Dendritic cell treated with granulocyte-macrophage colony-stimulating factor and Interleukin-4, amounts not matched to agents 40 ng/mL and 50 ng/mL, for 4 days (primary cell): ENCODE measurements around the gene PPP1R14D.

Source experiments
- H3K27ac Mint-ChIP-seq: one replicate; pipeline ENCODE4 v1.8.0; 2022; ENCODE audit warnings: mild to moderate bottlenecking, mixed read lengths
- H3K27me3 Mint-ChIP-seq: one replicate; pipeline ENCODE4 v1.8.0; 2022; ENCODE audit warnings: mild to moderate bottlenecking, mixed read lengths
- H3K36me3 Mint-ChIP-seq: one replicate; pipeline ENCODE4 v1.8.0; 2022; ENCODE audit warnings: low read depth, mixed read lengths
- H3K4me1 Mint-ChIP-seq: one replicate; pipeline ENCODE4 v1.8.0; 2022; ENCODE audit warnings: low read depth, mixed read lengths
- H3K4me3 Mint-ChIP-seq: one replicate; pipeline ENCODE4 v1.8.0; 2022; ENCODE audit warnings: mild to moderate bottlenecking, moderate library complexity, mixed read lengths
- H3K9me3 Mint-ChIP-seq: one replicate; pipeline ENCODE4 v1.8.0; 2022; ENCODE audit warnings: mixed read lengths
- intact Hi-C: fragments of 100-400 bp; cut with micrococcal nuclease; formaldehyde crosslinking; loops from one replicate; pipeline ENCODE4 v1.15.0; 2022

Gene PPP1R14D

DNA sequence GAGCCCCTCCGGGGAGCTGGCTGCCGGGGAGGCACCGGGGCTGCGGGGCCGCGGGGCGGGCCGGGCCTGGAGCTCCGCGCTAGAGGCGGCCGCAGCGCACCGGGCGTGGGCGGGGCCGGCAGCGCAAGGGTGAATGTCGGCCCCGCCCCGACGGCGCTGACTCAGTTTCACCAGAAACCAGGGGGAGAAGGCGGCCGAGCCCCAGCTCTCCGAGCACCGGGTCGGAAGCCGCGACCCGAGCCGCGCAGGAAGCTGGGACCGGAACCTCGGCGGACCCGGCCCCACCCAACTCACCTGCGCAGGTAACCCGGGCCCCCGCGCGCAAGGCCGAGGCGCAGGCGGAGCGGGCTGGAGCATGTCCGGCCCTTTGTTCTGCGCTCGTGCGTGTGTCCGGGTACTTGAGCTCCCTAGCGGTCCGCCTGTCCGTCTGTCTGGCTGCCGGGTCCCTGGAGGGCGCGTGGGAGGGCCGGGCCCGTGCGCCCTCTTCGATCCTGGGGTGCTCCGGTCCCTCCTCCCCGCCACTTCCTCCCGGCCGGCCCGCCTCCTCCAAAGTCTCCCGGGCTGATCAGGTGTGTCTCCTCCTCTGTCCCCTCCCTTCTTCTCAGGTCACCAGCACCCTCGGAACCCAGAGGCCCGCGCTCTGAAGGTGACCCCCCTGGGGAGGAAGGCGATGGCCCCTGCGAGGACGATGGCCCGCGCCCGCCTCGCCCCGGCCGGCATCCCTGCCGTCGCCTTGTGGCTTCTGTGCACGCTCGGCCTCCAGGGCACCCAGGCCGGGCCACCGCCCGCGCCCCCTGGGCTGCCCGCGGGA is 15.6 kb upstream of the PPP1R14D start, which contains the start of gene SPINT1:
TSS of gene SPINT1 (plus strand) at position 164 of the 811 bp plus-strand sequence. CDS start at position 671, 507 bp downstream.
- intact Hi-C loops = loop anchor here (5.0 kb wide), 1 partner anchor 37 kb away; the partner anchor contains the start of genes DNAJC17 and ZFYVE19
- peaks cover 27% of the 10 kb centered on the region for H3K36me3 Mint-ChIP-seq
- peaks cover 44% of the 10 kb centered on the region for H3K4me1 Mint-ChIP-seq
- H3K9me3 Mint-ChIP-seq = no peaks in the 10 kb centered on the region
- H3K27ac Mint-ChIP-seq = peak within 1 kb of the TSS; percentile 93
- H3K27me3 Mint-ChIP-seq = peaks cover 13% of the 10 kb centered on the region
- peak within 1 kb of the TSS; percentile 97 for H3K4me3 Mint-ChIP-seq

DNA sequence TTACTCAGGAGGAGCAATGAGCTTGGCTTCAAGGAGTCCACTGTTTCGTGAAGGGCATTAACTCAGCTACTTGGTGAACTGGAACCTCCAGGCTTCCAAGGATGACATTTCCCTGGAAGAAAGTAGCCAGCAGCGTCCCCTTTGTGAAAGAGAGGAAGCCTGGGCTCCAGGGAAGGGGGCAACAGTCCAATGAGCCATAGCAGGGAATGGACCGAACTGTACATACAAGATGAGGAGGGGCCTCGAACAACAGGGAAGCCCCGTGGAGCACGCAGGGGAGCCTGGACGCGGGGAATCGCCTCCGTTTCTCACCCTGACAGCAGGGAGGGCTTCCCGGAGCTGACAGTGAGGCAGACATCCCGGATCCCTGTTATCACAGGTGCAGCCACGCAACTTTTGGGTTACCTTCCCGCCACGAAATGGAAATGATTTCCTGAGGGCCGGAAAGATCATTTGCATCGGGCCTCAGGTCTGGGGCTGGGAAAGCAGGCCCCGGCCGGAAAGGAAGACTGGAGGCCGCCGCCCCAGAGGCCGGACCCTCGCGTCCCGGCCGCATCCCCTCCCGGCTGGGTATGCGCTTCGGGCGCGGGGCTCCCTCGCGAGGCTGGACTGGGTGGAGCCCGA is 14.9 kb upstream of the PPP1R14D start:
- H3K27me3 Mint-ChIP-seq = peaks cover 13% of the 10 kb centered on the region
- peak overlapping the region; percentile 66 for H3K4me3 Mint-ChIP-seq
- no peak overlapping the region for H3K27ac Mint-ChIP-seq
- no peaks in the 10 kb centered on the region for H3K9me3 Mint-ChIP-seq
- peaks cover 44% of the 10 kb centered on the region for H3K4me1 Mint-ChIP-seq
- intact Hi-C loops = loop anchor here (5.0 kb wide), 1 partner anchor 36 kb away; the partner anchor contains the start of genes DNAJC17 and ZFYVE19
- peaks cover 21% of the 10 kb centered on the region for H3K36me3 Mint-ChIP-seq

DNA sequence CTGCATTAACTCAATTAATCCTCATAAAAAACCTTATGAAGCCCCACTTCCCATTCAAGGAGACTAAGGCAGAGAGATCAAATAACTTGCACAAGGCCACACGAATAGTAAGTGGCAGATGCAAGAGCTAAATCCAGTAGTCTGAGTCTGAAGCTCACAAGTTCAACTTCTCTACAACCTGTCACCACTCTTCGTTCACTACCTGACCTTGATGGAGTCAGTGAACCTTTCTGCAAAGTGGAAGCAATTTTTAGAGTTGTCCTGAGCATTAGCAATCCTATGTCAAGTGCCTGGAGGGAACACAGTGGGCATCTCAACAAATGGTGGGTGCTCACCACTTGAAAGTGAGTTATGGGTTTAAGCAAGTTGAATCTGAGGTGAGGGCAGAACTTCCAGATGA is 13.2 kb upstream of the PPP1R14D start:
- no peak overlapping the region for H3K4me3 Mint-ChIP-seq
- intact Hi-C loops = loop anchor here (5.0 kb wide), 1 partner anchor 34 kb away; the partner anchor contains the start of genes DNAJC17 and ZFYVE19
- no peaks in the 10 kb centered on the region for H3K9me3 Mint-ChIP-seq
- no peak overlapping the region for H3K27ac Mint-ChIP-seq
- H3K36me3 Mint-ChIP-seq = peaks cover 11% of the 10 kb centered on the region
- peaks cover 13% of the 10 kb centered on the region for H3K27me3 Mint-ChIP-seq
- H3K4me1 Mint-ChIP-seq = peaks cover 27% of the 10 kb centered on the region

DNA sequence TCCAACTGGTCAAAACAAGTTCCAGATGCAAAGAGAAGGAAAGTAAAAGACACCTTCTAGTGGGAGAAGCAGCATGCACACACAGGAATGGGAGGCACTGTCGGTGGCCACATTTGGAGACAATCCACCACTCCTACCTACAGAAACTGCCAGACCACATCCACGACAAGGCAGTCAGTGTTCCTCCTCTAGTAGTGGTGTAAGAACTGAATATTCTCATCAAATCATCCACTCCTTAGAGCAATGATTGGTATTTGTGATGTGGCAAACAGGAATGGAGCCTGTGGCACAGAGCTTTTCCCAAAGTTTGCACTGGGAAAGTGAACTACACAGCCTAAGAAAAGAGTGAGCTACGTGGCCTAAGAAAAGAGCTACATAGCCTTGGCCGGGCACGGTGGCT is 10.2 kb upstream of the PPP1R14D start:
- Mint-ChIP-seq H3K36me3 (no peaks in the 10 kb centered on the region), H3K4me3 (no peak overlapping the region), H3K9me3 (no peaks in the 10 kb centered on the region), H3K27ac (no peak overlapping the region), H3K27me3 (peaks cover 13% of the 10 kb centered on the region), H3K4me1 (peaks cover 5% of the 10 kb centered on the region)
- intact Hi-C loops = no loop called here

DNA sequence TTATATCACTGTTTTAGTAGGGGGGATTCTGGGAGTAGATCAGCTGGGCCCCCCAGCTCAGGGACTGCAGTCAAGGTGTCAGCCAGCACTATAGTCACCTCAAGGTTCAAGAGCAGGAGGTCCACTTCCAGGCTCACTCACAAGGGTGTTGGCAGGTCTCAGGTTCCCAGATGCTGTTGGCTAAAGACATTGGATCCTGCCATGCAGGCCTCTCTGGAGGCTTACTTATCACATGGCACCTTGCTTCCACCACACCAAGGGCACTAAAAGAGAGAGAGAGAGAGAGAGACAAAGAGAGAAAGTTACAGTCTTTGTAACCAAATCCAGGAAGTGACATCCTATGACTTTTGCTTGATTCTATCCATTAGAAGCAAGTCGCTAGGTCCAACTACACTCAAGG is 7.5 kb upstream of the PPP1R14D start:
- Mint-ChIP-seq H3K36me3 (no peaks in the 10 kb centered on the region), H3K4me1 (no peaks in the 10 kb centered on the region), H3K27me3 (no peaks in the 10 kb centered on the region), H3K9me3 (no peaks in the 10 kb centered on the region), H3K4me3 (no peak overlapping the region), H3K27ac (no peak overlapping the region)
- intact Hi-C loops = no loop called here

DNA sequence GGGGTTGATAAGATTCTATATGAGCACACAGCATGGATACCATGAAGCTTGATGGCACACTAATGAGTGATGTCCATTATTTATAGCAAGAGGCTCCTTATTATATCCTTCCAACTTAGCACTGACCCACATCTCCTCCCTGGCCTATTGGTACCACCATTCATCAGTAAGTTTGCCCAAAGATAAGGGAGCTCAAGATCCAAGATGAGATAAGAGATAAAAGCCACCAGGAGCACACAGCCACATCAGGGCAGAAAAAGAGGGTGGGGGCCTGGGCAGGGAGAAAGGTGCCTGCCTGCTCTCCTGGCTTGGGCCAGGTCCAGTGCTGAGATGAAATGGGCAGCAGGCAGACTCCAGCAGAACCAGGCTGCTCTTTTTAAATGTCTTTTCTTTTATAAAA is 4.4 kb upstream of the PPP1R14D start:
- Mint-ChIP-seq H3K27ac (no peak overlapping the region), H3K9me3 (no peaks in the 10 kb centered on the region), H3K27me3 (peaks cover 5% of the 10 kb centered on the region), H3K36me3 (no peaks in the 10 kb centered on the region), H3K4me1 (no peaks in the 10 kb centered on the region), H3K4me3 (no peak overlapping the region)
- intact Hi-C loops = no loop called here

DNA sequence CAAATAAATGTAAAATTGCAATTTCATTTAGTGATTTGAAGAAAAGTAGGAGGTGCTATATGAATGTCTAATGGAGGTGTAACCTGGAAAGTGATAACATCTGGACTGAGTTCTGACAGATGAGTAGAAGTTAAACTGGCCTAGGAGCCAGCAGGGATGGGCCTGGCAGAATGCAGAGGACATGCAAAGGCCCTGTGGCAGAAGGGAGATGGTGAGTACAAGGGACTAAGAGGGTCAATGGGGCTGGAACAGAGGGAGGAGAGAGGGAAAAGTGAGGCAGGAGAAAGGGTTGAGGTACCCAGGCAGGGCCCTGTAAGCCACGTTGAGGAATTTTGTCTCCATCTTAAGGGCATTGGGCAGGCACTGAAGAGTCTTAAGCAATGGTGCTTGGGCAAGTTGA is 3.4 kb upstream of the PPP1R14D start:
- no peaks in the 10 kb centered on the region for H3K36me3 Mint-ChIP-seq
- no peaks in the 10 kb centered on the region for H3K4me1 Mint-ChIP-seq
- intact Hi-C loops = no loop called here
- no peak overlapping the region for H3K27ac Mint-ChIP-seq
- H3K27me3 Mint-ChIP-seq = peaks cover 8% of the 10 kb centered on the region
- H3K9me3 Mint-ChIP-seq = no peaks in the 10 kb centered on the region
- no peak overlapping the region for H3K4me3 Mint-ChIP-seq

DNA sequence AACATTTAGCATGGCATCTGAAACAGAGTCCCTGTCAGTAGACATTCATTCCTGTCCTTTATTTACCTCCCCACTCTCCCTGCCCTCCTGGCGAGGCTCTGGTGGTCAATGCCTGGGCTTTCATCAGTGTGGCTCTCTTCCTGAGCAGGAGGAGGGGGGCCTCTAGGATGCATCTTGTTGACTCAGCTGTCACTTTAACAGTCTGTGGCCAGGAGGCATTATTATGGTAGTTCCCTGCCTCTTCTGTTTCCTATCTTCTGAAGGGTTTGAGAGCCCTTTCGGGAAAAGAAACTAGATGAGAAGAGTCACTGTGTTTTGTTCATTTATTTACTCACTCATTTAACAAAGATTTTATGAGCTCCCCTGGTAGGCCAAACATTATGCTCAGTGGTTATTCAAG is 2.4 kb upstream of the PPP1R14D start:
- no peaks in the 10 kb centered on the region for H3K36me3 Mint-ChIP-seq
- H3K27ac Mint-ChIP-seq = no peak overlapping the region
- H3K4me1 Mint-ChIP-seq = no peaks in the 10 kb centered on the region
- intact Hi-C loops = no loop called here
- H3K9me3 Mint-ChIP-seq = no peaks in the 10 kb centered on the region
- H3K4me3 Mint-ChIP-seq = no peak overlapping the region
- peaks cover 8% of the 10 kb centered on the region for H3K27me3 Mint-ChIP-seq

DNA sequence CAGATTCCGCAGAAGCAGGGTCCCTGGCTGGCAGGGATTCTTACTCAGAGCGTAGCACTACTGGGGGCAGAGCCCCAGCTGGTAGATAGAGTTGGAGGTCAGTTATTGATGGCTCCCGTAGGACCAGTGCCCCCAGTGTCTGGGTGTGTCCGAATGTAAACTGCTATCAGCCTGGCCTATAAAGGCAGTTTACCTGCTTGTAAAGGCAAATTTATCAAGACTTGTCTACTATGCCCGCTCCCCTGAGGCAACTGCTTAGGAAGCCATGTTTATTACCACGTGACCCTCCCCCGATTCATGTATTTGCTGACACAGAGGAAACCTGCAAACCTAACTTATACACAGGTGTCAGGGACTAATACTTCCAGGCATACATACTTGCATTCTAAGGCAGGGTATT is 607 bp upstream of the PPP1R14D start:
- Mint-ChIP-seq H3K27me3 (peaks cover 11% of the 10 kb centered on the region), H3K9me3 (no peaks in the 10 kb centered on the region), H3K27ac (no peak overlapping the region), H3K4me1 (no peaks in the 10 kb centered on the region), H3K4me3 (no peak overlapping the region), H3K36me3 (no peaks in the 10 kb centered on the region)
- intact Hi-C loops = no loop called here

DNA sequence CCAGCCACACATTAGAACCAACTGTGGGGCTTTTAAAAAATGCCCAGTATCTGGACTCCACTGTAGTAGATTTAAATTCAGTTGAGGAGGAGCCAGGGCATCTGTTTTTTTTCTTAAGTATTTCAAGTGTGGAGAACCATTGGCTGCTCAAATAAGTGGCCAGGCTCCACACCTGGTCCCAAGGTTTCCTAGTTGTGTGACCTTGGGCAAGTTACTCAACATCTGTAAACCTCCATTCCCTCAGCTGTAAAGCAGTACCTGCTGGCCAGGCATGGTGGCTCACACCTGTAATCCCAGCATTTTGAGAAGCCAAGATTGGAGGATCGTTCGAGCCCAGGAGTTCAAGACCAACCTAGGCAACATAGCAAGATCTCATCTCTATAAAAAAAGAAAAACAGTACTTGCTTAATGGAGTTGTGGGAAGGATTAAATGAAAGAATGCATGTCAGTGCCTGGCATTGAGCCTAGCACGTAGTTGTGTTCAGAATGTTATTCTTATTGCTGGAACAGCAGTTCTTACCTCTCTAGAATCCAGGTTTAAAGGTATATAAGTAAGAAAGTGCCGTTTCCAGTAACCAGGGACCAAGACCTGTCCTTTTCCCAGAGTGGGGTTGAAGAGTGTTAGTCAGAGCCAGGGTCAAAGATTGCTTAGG is 2.0 kb downstream of the PPP1R14D start:
- intact Hi-C loops = no loop called here
- Mint-ChIP-seq H3K9me3 (no peaks in the 10 kb centered on the region), H3K27ac (no peak overlapping the region), H3K27me3 (peaks cover 11% of the 10 kb centered on the region), H3K4me1 (no peaks in the 10 kb centered on the region), H3K4me3 (no peak overlapping the region), H3K36me3 (no peaks in the 10 kb centered on the region)

DNA sequence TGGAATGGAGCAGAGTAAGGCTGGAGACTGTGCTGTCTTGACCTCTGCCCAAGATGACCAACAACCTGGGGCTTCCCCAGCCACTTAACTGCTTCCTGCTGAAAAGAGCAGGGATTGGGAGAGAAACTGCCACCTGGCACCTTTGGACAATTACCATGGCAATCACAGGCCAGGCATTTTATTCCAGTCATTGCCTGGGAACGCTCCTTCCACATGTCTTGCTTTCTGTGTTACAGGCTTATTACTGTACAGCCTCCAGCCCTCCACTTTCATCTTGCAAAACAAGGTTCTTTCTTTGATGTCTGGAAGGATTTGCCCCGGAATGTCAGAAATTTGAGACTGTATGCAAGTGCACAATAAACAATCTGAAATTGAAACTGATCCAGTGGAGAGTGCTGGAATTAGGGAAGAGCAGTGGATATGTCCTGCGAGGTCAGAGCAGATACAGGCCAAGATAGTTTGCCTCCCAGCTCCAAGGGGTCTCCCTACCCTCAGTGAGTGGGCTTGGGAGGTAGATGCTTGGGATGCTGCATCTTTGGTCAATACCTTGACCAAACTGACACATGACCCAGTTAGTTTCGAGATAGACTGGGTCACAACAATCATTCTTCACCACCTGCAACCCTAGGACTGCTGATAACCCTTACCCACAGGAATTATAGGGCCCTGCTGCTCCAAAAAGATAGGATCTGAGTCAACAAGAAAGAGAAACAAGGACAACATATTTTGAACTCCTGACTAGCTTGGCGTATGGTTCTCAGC is 2.7 kb downstream of the PPP1R14D start:
- Mint-ChIP-seq H3K4me3 (no peak overlapping the region), H3K27ac (no peak overlapping the region), H3K27me3 (peaks cover 11% of the 10 kb centered on the region), H3K4me1 (no peaks in the 10 kb centered on the region), H3K36me3 (no peaks in the 10 kb centered on the region), H3K9me3 (no peaks in the 10 kb centered on the region)
- intact Hi-C loops = no loop called here

DNA sequence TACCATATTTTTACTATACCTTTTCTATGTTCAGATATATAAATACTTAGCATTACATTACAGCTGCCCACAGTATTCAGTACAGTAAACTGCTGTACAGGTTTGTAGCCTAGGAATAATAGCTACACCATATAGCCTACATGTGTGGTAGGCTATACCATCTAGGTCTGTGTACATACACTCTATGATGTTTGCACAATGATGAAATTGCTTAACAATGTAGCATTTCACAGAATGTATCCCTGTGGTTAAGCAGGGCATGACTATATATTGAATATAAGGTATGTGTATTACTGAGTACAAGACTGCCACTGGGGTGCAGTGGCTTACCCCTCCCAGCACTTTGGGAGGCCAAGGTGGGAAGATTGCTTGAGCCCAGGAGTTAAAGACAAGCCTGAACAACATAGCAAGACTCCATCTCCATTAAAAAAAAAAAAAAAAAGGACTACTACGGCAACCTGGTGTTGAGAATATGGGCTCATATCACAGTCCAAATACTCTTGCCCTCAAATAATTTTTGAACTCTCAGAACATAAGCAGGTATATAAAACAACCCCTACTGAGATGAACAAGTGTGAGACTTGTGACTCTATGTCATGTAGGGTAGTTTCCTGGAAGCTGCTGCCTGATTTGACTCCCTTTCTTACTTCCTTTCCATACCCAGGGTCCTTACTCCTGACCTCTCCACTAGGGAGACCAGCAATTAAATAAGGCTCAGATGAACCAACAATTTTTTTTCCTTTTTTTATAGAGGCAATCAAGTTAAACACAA is 4.8 kb downstream of the PPP1R14D start:
- intact Hi-C loops = no loop called here
- H3K27ac Mint-ChIP-seq = no peak overlapping the region
- no peak overlapping the region for H3K4me3 Mint-ChIP-seq
- peaks cover 11% of the 10 kb centered on the region for H3K27me3 Mint-ChIP-seq
- no peaks in the 10 kb centered on the region for H3K4me1 Mint-ChIP-seq
- H3K9me3 Mint-ChIP-seq = no peaks in the 10 kb centered on the region
- no peaks in the 10 kb centered on the region for H3K36me3 Mint-ChIP-seq

DNA sequence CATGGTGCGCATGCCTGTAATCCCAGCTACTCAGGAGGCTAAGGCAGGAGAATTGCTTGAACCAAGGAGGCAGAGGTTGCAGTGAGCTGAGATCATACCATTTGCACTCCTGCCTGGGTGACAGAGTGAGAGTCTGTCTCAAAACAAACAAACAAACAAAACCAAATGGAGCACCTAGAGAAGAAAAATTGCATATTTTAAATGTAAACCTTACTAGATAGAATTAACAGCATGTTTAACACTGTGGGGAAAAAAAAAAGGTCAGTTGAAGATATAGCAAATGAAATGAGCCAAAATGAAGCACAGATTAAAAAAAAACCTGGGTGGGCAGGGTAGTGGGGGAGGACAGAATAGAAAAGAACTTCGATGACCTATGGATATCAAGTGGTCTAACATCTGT is 7.3 kb downstream of the PPP1R14D start:
- intact Hi-C loops = no loop called here
- Mint-ChIP-seq H3K4me1 (no peaks in the 10 kb centered on the region), H3K9me3 (no peaks in the 10 kb centered on the region), H3K4me3 (no peak overlapping the region), H3K27me3 (peaks cover 2% of the 10 kb centered on the region), H3K27ac (no peak overlapping the region), H3K36me3 (no peaks in the 10 kb centered on the region)
